ENCODE data around the gene BNC2.

Gene BNC2

DNA sequence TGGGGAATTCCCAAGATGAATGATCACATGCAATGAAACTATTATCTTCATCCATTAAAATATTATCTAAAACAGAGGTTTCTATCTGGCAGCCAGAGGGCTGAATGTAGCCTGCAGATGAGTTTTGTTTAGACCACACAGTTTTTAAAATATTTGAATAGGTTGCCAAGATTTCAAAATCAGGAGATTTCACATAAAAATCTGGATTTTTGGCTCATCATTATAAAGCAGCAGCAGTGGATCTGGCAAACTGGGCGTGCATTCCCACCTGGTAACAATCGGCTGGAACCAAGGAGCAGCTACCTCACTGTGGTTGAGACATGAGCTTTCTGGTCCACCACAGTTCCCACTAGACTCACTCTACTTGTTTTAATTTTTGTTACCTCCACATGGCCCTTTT lies 155.1 kb downstream of the BNC2 start:
- Histone ChIP-seq H3K27ac (ENCODE audit: low read depth, low read length) (no peak overlapping the region), H3K36me3 (ENCODE audit: control insufficient read depth, insufficient read depth, low read length) (no peaks in the 10 kb centered on the region), H3K27me3 (ENCODE audit: control insufficient read depth, insufficient read depth, low read length) (no peaks in the 10 kb centered on the region), H3K9me3 (ENCODE audit: control insufficient read depth, insufficient read depth, low read depth, low read length) (no peaks in the 10 kb centered on the region), H3K9ac (ENCODE audit: low read length) (no peak overlapping the region), H3K4me1 (ENCODE audit: control insufficient read depth, insufficient read depth, low read length) (peaks cover 62% of the 10 kb centered on the region), H3K4me3 (ENCODE audit: low read depth, low read length) (no peak overlapping the region)

DNA sequence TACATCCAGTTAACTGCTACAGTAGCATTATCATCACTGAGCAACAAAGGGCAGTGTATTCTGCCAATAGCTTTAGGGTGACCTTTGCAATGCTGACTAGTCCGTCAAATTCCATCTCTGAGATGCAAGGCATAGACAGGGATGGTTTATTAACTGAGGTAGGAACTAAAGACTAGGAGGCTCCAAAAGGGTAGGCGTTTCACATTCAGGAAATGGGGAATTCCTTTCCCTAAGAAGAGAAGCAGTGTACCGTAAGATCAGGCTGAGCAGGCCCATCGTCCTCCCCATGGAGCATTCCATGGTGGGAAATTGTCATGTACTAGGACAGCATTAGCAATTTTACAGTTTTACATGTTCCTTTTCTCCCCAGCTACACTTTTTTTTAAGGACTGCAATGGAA lies 157.7 kb downstream of the BNC2 start:
- Histone ChIP-seq H3K9me3 (ENCODE audit: control insufficient read depth, insufficient read depth, low read depth, low read length) (no peaks in the 10 kb centered on the region), H3K9ac (ENCODE audit: low read length) (no peak overlapping the region), H3K4me1 (ENCODE audit: control insufficient read depth, insufficient read depth, low read length) (peaks cover 65% of the 10 kb centered on the region), H3K27me3 (ENCODE audit: control insufficient read depth, insufficient read depth, low read length) (no peaks in the 10 kb centered on the region), H3K36me3 (ENCODE audit: control insufficient read depth, insufficient read depth, low read length) (no peaks in the 10 kb centered on the region), H3K27ac (ENCODE audit: low read depth, low read length) (no peak overlapping the region), H3K4me3 (ENCODE audit: low read depth, low read length) (no peak overlapping the region)

DNA sequence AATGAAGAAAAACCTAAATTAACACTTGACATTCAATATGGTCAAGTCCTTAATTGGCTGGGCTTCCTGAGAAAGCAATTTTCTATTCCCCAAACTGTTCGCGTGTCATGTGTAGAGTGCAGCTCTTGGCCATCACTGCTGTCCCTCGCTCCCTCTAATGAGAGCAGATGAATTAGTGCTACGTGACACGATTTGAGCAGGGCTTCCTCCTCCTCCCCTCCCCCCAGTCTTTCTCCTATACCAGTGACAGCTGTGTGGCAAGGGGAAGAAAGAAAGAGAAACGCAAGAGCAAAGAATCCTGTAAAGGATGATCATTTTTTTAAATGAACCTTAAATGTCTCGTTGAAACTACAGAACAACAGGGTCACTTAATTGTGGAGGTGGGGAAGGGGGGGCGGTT lies 159.6 kb downstream of the BNC2 start:
- Histone ChIP-seq H3K4me1 (ENCODE audit: control insufficient read depth, insufficient read depth, low read length) (peaks cover 63% of the 10 kb centered on the region), H3K9ac (ENCODE audit: low read length) (no peak overlapping the region), H3K27ac (ENCODE audit: low read depth, low read length) (peak overlapping the region; percentile 61), H3K36me3 (ENCODE audit: control insufficient read depth, insufficient read depth, low read length) (no peaks in the 10 kb centered on the region), H3K27me3 (ENCODE audit: control insufficient read depth, insufficient read depth, low read length) (no peaks in the 10 kb centered on the region), H3K9me3 (ENCODE audit: control insufficient read depth, insufficient read depth, low read depth, low read length) (no peaks in the 10 kb centered on the region), H3K4me3 (ENCODE audit: low read depth, low read length) (peak overlapping the region; percentile 19; the same call in 1 of the 2 replicates)

DNA sequence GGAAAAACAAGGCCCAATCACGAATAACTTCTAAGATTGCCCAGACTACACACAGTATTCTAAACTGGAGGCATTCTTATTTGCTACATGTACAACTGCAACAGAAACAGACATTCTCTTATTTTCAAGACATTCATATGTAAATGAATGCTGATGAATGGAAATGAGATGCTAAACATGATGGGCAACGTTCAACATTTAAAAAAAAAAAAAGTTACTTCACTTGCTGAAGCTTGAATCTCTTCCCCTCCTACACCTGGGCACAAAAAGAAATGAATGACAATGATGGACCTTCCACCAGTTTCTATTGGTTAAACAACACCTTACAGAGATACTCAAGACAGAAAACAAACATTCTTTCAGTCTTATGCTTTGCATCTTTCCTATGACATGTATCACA lies 160.5 kb downstream of the BNC2 start:
- H3K4me1 ChIP-seq (ENCODE audit: control insufficient read depth, insufficient read depth, low read length): peaks cover 71% of the 10 kb centered on the region
- H3K9me3 ChIP-seq (ENCODE audit: control insufficient read depth, insufficient read depth, low read depth, low read length): no peaks in the 10 kb centered on the region
- H3K27me3 ChIP-seq (ENCODE audit: control insufficient read depth, insufficient read depth, low read length): no peaks in the 10 kb centered on the region
- H3K4me3 ChIP-seq (ENCODE audit: low read depth, low read length): peak overlapping the region; percentile 39; the same call in 1 of the 2 replicates
- H3K36me3 ChIP-seq (ENCODE audit: control insufficient read depth, insufficient read depth, low read length): no peaks in the 10 kb centered on the region
- H3K27ac ChIP-seq (ENCODE audit: low read depth, low read length): peak overlapping the region; percentile 74
- no peak overlapping the region for H3K9ac ChIP-seq (ENCODE audit: low read length)

DNA sequence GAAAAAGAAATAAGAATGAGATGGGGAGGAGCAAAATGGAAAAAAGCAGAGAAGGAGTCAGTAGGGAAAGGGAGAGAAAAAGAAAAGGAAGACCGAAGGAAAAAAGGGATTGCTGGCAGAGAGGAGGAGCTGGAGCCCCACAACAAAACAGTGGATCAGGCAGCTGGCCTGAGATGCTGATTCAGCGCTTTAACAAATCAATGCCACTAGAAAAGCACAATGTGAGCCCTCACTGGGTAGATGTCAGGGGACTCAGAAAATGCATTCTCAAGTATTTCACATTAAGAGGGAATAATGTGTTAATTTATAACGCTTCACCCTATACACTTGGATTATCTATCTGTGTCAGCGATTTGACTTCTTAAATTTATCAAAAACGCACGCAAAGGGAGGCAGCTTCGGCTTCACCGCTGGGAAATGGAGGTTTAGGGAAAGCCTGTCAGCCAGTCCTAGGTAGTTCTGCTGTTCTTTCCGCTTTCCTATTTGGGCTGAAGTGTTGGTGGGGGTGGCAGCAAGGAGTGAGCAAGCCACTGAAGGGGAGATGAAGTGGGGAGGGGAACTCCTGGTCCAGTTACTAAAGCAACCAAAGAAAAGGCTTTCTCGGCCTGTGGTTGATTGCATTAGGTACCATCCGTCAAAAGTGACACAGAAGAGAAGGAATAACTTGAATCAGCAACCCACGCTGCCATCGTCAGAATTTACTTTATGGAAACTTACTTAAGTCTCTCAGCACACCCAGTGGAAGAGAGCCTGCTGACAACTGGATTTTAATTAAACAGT lies 161.6 kb downstream of the BNC2 start:
- no peaks in the 10 kb centered on the region for H3K9me3 ChIP-seq (ENCODE audit: control insufficient read depth, insufficient read depth, low read depth, low read length)
- H3K27ac ChIP-seq (ENCODE audit: low read depth, low read length): peak overlapping the region; percentile 74
- H3K4me1 ChIP-seq (ENCODE audit: control insufficient read depth, insufficient read depth, low read length): peaks cover 80% of the 10 kb centered on the region
- H3K9ac ChIP-seq (ENCODE audit: low read length): peak overlapping the region; percentile 51
- no peaks in the 10 kb centered on the region for H3K27me3 ChIP-seq (ENCODE audit: control insufficient read depth, insufficient read depth, low read length)
- H3K36me3 ChIP-seq (ENCODE audit: control insufficient read depth, insufficient read depth, low read length): no peaks in the 10 kb centered on the region
- peak overlapping the region; percentile 39 for H3K4me3 ChIP-seq (ENCODE audit: low read depth, low read length)

DNA sequence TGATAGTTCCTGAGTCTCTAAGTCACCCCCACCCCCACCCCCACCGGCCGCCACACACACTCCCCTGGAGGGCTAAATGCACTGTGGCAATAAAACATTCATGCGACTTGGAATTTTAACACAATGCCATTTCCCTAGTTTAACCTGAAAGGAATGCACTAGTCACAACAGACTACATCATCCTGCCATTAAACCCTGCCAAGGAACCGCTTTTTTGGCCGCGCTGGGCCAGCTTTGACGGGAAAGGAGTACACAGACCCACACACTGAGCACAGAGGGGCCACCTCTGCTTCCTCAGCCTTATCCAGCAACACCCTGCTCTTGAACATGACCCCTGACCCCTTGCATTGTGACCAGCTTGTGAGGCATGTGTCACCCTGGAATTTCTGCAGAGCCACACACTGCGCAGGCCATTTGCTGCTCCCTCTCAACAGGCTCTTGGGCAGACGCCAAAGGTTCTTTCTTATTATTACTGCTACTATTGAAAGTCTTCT lies 165.3 kb downstream of the BNC2 start:
- Histone ChIP-seq H3K27ac (ENCODE audit: low read depth, low read length) (peak overlapping the region; percentile 7; the same call in 1 of the 2 replicates), H3K27me3 (ENCODE audit: control insufficient read depth, insufficient read depth, low read length) (no peaks in the 10 kb centered on the region), H3K4me3 (ENCODE audit: low read depth, low read length) (peak overlapping the region; percentile 28), H3K36me3 (ENCODE audit: control insufficient read depth, insufficient read depth, low read length) (no peaks in the 10 kb centered on the region), H3K4me1 (ENCODE audit: control insufficient read depth, insufficient read depth, low read length) (peaks cover 57% of the 10 kb centered on the region), H3K9me3 (ENCODE audit: control insufficient read depth, insufficient read depth, low read depth, low read length) (no peaks in the 10 kb centered on the region), H3K9ac (ENCODE audit: low read length) (peak overlapping the region; percentile 37)

DNA sequence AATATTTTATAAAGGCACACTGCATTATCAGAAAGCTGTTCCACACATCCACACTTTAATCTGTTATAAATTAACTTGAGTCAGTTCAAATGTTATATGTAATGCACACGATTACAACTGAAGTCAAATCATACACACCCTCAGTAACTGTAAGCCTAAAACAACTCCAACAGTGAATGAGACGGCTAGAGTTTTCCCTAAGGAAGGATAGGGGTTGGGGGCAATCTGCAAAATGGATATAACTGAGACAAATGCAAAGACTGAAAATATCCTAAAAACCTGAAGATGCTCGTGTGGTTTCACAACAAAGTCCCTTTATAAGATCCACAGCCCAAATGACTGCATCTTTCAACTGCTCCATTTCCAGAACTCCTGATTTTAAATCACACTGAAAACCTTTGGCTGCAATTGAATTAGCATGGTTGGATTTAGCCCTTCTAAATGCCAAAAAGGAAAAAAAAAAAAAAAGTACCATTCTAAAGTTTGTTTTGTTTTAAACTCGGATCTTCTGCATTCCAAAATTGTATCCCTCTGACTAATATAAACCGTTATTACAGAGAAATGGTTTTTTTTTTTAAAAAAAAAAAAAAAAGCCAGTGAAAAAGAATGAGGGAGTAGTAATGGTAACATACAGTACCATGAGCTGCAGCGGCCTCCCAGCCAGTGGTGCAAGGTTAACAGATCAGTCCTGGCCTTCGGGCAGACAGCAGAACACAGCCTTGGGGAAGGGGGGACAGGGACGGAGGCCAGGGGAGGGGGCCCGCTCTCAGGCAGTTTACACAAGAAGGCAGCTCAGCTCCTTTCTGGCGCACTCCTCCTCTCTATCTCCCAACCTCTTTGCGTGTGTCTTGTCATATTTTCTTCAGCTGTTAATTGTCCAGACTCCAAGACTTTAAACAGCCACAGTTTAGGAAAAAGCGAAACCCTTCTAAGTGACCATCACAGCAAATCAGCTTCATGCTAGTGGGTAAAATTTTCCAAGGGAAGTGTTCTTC lies 166.1 kb downstream of the BNC2 start:
- H3K9me3 ChIP-seq (ENCODE audit: control insufficient read depth, insufficient read depth, low read depth, low read length): no peaks in the 10 kb centered on the region
- peak overlapping the region; percentile 28 for H3K4me3 ChIP-seq (ENCODE audit: low read depth, low read length)
- H3K4me1 ChIP-seq (ENCODE audit: control insufficient read depth, insufficient read depth, low read length): peaks cover 50% of the 10 kb centered on the region
- no peaks in the 10 kb centered on the region for H3K27me3 ChIP-seq (ENCODE audit: control insufficient read depth, insufficient read depth, low read length)
- peak overlapping the region; percentile 71 for H3K9ac ChIP-seq (ENCODE audit: low read length)
- H3K27ac ChIP-seq (ENCODE audit: low read depth, low read length): peak overlapping the region; percentile 7; the same call in 1 of the 2 replicates
- no peaks in the 10 kb centered on the region for H3K36me3 ChIP-seq (ENCODE audit: control insufficient read depth, insufficient read depth, low read length)

DNA sequence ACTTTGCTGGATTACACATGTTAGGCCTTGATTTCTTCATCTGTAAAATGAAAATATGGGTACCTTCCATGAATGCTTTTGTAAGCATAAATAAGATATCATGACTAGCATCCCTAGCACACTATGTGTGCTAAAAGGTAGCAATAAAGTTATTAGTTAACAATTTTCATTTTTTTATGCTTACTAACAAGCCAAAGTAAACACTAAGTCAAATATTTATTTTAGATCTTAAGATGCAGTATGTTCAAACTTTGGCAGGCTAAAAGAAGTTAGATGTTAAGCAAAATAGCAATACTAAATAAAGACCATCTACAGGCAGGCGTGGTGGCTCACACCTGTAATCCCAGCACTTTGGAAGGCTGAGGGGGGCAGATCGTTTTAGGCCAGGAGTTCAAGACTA lies 169.1 kb downstream of the BNC2 start:
- Histone ChIP-seq H3K27me3 (ENCODE audit: control insufficient read depth, insufficient read depth, low read length) (no peaks in the 10 kb centered on the region), H3K4me1 (ENCODE audit: control insufficient read depth, insufficient read depth, low read length) (peaks cover 29% of the 10 kb centered on the region), H3K36me3 (ENCODE audit: control insufficient read depth, insufficient read depth, low read length) (no peaks in the 10 kb centered on the region), H3K9ac (ENCODE audit: low read length) (no peak overlapping the region), H3K9me3 (ENCODE audit: control insufficient read depth, insufficient read depth, low read depth, low read length) (no peaks in the 10 kb centered on the region), H3K4me3 (ENCODE audit: low read depth, low read length) (no peak overlapping the region), H3K27ac (ENCODE audit: low read depth, low read length) (no peak overlapping the region)

DNA sequence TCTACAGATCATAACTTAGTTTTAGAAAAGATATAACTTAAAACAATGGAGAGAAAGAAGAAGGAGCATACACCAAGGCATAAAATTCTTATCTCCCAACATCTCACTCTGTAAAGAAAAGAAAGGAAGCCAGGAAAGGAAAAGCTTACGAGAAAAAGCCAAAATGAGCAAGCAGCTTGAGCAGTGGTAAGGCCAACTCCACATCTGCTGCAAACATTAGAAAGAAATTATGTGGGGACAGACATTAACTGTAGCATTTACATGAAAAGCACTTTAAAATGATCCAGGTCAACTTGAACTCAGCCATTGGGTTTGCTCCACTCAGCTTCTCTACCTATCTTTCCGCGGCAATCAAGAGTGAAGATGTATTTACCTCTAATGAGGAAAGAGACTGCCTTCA lies 176.9 kb downstream of the BNC2 start:
- no peak overlapping the region for H3K4me3 ChIP-seq (ENCODE audit: low read depth, low read length)
- peaks cover 26% of the 10 kb centered on the region for H3K4me1 ChIP-seq (ENCODE audit: control insufficient read depth, insufficient read depth, low read length)
- no peak overlapping the region for H3K9ac ChIP-seq (ENCODE audit: low read length)
- H3K9me3 ChIP-seq (ENCODE audit: control insufficient read depth, insufficient read depth, low read depth, low read length): no peaks in the 10 kb centered on the region
- no peaks in the 10 kb centered on the region for H3K36me3 ChIP-seq (ENCODE audit: control insufficient read depth, insufficient read depth, low read length)
- H3K27me3 ChIP-seq (ENCODE audit: control insufficient read depth, insufficient read depth, low read length): no peaks in the 10 kb centered on the region
- no peak overlapping the region for H3K27ac ChIP-seq (ENCODE audit: low read depth, low read length)

DNA sequence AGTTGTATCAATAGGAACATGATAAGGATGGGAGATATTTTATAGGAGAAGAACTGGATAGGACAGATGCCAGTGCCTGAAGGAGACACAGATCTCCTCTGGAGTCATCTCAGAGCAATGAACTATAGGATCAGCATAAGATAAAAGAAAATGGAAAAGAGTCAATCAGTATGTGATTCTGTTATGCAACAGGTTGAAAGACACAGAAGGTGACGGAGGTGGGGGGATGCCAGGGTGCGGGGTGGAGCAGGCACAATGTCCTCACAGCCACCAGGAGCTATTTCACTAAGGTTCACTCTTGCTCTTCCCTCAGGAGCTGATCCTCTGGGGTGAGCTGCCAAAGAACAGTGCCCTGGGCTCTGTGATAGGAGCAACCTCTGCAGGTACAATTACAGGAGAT lies 179.8 kb downstream of the BNC2 start:
- Histone ChIP-seq H3K27ac (ENCODE audit: low read depth, low read length) (no peak overlapping the region), H3K4me3 (ENCODE audit: low read depth, low read length) (no peak overlapping the region), H3K4me1 (ENCODE audit: control insufficient read depth, insufficient read depth, low read length) (peaks cover 28% of the 10 kb centered on the region), H3K9me3 (ENCODE audit: control insufficient read depth, insufficient read depth, low read depth, low read length) (no peaks in the 10 kb centered on the region), H3K36me3 (ENCODE audit: control insufficient read depth, insufficient read depth, low read length) (no peaks in the 10 kb centered on the region), H3K27me3 (ENCODE audit: control insufficient read depth, insufficient read depth, low read length) (no peaks in the 10 kb centered on the region), H3K9ac (ENCODE audit: low read length) (no peak overlapping the region)

DNA sequence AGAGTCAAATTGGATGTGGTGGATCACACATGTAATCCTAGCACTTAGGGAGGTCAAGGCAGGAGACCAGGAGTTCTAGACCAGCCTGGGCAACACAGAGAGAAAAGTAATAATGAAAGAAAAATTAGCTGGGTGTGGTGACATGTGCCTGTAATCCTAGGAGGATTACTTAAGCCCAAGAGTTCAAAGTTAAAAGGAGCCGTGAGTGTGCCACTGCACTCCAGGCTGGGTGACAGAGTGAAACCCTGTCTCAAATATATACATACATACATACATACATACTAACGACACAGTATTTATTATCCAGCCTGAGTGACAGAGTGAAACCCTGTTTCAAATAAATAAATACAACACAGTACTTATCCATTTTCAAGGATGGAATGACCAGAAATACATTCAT lies 180.3 kb downstream of the BNC2 start:
- no peak overlapping the region for H3K4me3 ChIP-seq (ENCODE audit: low read depth, low read length)
- H3K27me3 ChIP-seq (ENCODE audit: control insufficient read depth, insufficient read depth, low read length): no peaks in the 10 kb centered on the region
- H3K9me3 ChIP-seq (ENCODE audit: control insufficient read depth, insufficient read depth, low read depth, low read length): no peaks in the 10 kb centered on the region
- peaks cover 28% of the 10 kb centered on the region for H3K4me1 ChIP-seq (ENCODE audit: control insufficient read depth, insufficient read depth, low read length)
- H3K9ac ChIP-seq (ENCODE audit: low read length): no peak overlapping the region
- H3K27ac ChIP-seq (ENCODE audit: low read depth, low read length): no peak overlapping the region
- no peaks in the 10 kb centered on the region for H3K36me3 ChIP-seq (ENCODE audit: control insufficient read depth, insufficient read depth, low read length)
